Stomach (tissue), 4 donors: ENCODE measurements around the gene SRP14.

Experiments
- CTCF ChIP-seq, 7 experiments: fragments of 450-650 bp in 4 of 7; fragments of 200-600 bp in 3 of 7; sonication (generic) in 3 of 7; IDR thresholded peaks; one replicate each; pipeline ENCODE4 v1.5.1; 2016 to 2019; ENCODE audit warnings: antibody characterized with exemption in 7 of 7, control low read depth in 2 of 7, mild to moderate bottlenecking in 1 of 7
- POLR2A ChIP-seq, 4 donors: fragments of 450-650 bp; IDR thresholded peaks; one replicate each; pipeline ENCODE4 v1.6.1; 2016; ENCODE audit warnings: antibody characterized with exemption in 4 of 4, control low read depth in 2 of 4, mild to moderate bottlenecking in 1 of 4, moderate library complexity in 1 of 4
- POLR2AphosphoS5 ChIP-seq, 3 donors: sonication (generic); formaldehyde crosslinking; IDR thresholded peaks; one replicate each; pipeline ENCODE4 v1.6.1; 2016; ENCODE audit warnings: antibody characterized with exemption in 3 of 3

GRCh38 chr15:40069178-40070165, 30.5 kb upstream of the SRP14 start:
- TF ChIP-seq POLR2AphosphoS5 (IDR thresholded peaks at IDR 0.05), result peak; percentile 69 to 92 (median 77)
- TF ChIP-seq CTCF (IDR thresholded peaks at IDR 0.05), result no peak
- no peak for TF ChIP-seq POLR2A (IDR thresholded peaks at IDR 0.05)
